PC-3 (cell line): Measurements from ENCODE around the gene NDEL1. TPM values are rescaled to one million over a fixed set of nuclear protein-coding genes. Genes with fewer than 3 reads are reported as not detected.

Experiments used
- ATAC-seq: fragments of 200-7000 bp; cut with Tn5 transposase; 2 replicates; pipeline ENCODE4 v1.9.1; 2020; ENCODE audit warnings: mild to moderate bottlenecking, moderate library complexity
- BruUV-seq: library from RNA; stranded (reverse); fragments of 400-500 nt; replicated peaks from 2 replicates; lab custom pipeline; 2021; lab: Mats Ljungman, UMichigan
- CTCF ChIA-PET: fragments of 300-600 bp; sonication (Branson Sonifier 250); formaldehyde crosslinking; loops from one replicate; lab custom pipeline; 2022; ENCODE audit warnings: antibody characterized with exemption; lab: Charles Lee
- POLR2A ChIA-PET: fragments of 300-600 bp; sonication (Branson Sonifier 250); formaldehyde crosslinking; loops from one replicate; lab custom pipeline; 2022; ENCODE audit warnings: antibody characterized with exemption; ENCODE audit not compliant: unreplicated experiment; lab: Charles Lee
- DNase-seq: peaks from one replicate; pipeline ENCODE4 v3.0.0-alpha.2; 2015
- H2AFZ ChIP-seq: fragments of 300-600 bp; sonication (generic); 2 replicates; pipeline ENCODE4 v1.6.0; 2016; ENCODE audit warnings: antibody characterized with exemption, low read length
- H3F3A ChIP-seq: fragments of 300-600 bp; sonication (generic); one replicate; pipeline ENCODE4 v1.6.0; 2017; ENCODE audit warnings: antibody characterized with exemption, low read length, control low read depth, mild to moderate bottlenecking; ENCODE audit not compliant: unreplicated experiment
- H3K27ac ChIP-seq: fragments of 300-600 bp; sonication (generic); 2 replicates; pipeline ENCODE4 v1.5.1; 2016; ENCODE audit warnings: mild to moderate bottlenecking, low read length
- H3K27me3 ChIP-seq: fragments of 300-600 bp; sonication (generic); 2 replicates; pipeline ENCODE4 v1.6.1; 2016; ENCODE audit warnings: low read length, mixed read lengths
- H3K36me3 ChIP-seq: fragments of 300-600 bp; sonication (generic); 2 replicates; pipeline ENCODE4 v1.6.1; 2016; ENCODE audit warnings: low read depth, mixed run types, low read length, mixed read lengths
- H3K4me1 ChIP-seq: fragments of 300-600 bp; sonication (generic); 2 replicates; pipeline ENCODE4 v1.5.1; 2016; ENCODE audit warnings: low read length; ENCODE audit not compliant: insufficient read depth
- H3K4me2 ChIP-seq: fragments of 300-600 bp; sonication (generic); 2 replicates; pipeline ENCODE4 v1.6.0; 2016; ENCODE audit warnings: low read length
- H3K4me3 ChIP-seq: fragments of 300-600 bp; sonication (generic); 2 replicates; pipeline ENCODE4 v1.5.1; 2016; ENCODE audit warnings: mild to moderate bottlenecking, low read length, mixed read lengths
- H3K79me2 ChIP-seq: fragments of 300-600 bp; sonication (generic); 2 replicates; pipeline ENCODE4 v1.6.1; 2017; ENCODE audit warnings: low read length, mixed read lengths
- H3K9ac ChIP-seq: fragments of 300-600 bp; sonication (generic); 2 replicates; pipeline ENCODE4 v1.6.0; 2016; ENCODE audit warnings: mild to moderate bottlenecking, low read length
- H3K9me2 ChIP-seq: fragments of 300-600 bp; sonication (generic); replicated peaks from 2 replicates; pipeline ENCODE4 v1.6.1; 2016; ENCODE audit warnings: mixed run types, low read length, mixed read lengths
- H3K9me3 ChIP-seq: fragments of 300-600 bp; sonication (generic); 2 replicates; pipeline ENCODE4 v1.6.1; 2016; ENCODE audit warnings: low read length, mixed read lengths
- H4K20me1 ChIP-seq: fragments of 300-600 bp; sonication (generic); 2 replicates; pipeline ENCODE4 v1.6.1; 2016; ENCODE audit warnings: low read length, mixed read lengths
- EZH2 ChIP-seq: fragments of 300-600 bp; sonication (generic); IDR thresholded peaks from one replicate; pipeline ENCODE4 v1.6.1; 2017; ENCODE audit warnings: antibody characterized with exemption, mild to moderate bottlenecking, low read length; ENCODE audit not compliant: unreplicated experiment
- EZH2phosphoT487 ChIP-seq: fragments of 300-600 bp; sonication (generic); IDR thresholded peaks from 2 replicates; pipeline ENCODE4 v1.6.1; 2018; ENCODE audit warnings: mild to moderate bottlenecking, antibody characterized with exemption, low read length, borderline replicate concordance
- intact Hi-C: fragments of 100-400 bp; cut with micrococcal nuclease; formaldehyde crosslinking; loops from 2 replicates; pipeline ENCODE4 v1.9.0; 2023
- total RNA-seq: library from RNA; depleted of rRNA; stranded (reverse); fragments of >200 nt; gene quantifications from 2 replicates; pipeline ENCODE4 v1.2.3, GENCODE V29; 2014
- TF ChIP-seq, protein P1 (sequence below): fragments of 300-600 bp; sonication (generic); conservative IDR thresholded peaks from 2 replicates; pipeline ENCODE4 v1.5.1; 2017; ENCODE audit warnings: antibody characterized with exemption, low read depth, mild to moderate bottlenecking, low read length

The NDEL1 gene
- total RNA-seq, 1 experiment from 2014 or later, result 32.7 TPM

DNA sequence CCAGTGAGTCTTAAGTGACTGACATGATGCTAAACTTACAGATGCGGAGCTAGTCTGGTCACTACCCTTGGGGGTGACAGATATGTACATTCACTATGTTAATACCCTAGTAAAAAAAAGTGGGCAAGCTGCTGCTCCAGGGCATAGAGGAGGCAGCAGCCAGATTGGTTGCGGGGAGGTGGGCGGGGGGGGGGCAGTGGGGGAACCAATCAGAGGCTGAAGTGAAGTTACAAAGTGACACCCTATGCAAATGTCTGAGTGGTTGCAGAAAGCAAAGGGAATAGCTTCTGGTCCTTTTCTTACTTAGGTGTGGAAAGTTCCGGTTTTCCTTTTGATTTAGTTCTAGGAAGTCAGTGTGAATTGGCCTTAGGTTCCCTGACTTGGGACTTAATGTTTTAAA, 12.1 kb downstream of the NDEL1 start:
- H3K4me1 ChIP-seq, result no peaks in the 10 kb centered on the region
- no peak overlapping the region for H3K9ac ChIP-seq
- H3K4me2 ChIP-seq, result no peak overlapping the region
- ChIA-PET CTCF (no interaction called here), POLR2A (no interaction called here)
- ATAC-seq (no peak), DNase-seq (no peak)
- no peaks in the 10 kb centered on the region; the same call in 1 of the 2 replicates for H4K20me1 ChIP-seq
- H3K27me3 ChIP-seq, result no peaks in the 10 kb centered on the region
- no peaks in the 10 kb centered on the region for H3K9me3 ChIP-seq
- intact Hi-C loops, result no loop called here
- H3K36me3 ChIP-seq, result peaks cover 36% of the 10 kb centered on the region
- TF ChIP-seq, protein P1, sequence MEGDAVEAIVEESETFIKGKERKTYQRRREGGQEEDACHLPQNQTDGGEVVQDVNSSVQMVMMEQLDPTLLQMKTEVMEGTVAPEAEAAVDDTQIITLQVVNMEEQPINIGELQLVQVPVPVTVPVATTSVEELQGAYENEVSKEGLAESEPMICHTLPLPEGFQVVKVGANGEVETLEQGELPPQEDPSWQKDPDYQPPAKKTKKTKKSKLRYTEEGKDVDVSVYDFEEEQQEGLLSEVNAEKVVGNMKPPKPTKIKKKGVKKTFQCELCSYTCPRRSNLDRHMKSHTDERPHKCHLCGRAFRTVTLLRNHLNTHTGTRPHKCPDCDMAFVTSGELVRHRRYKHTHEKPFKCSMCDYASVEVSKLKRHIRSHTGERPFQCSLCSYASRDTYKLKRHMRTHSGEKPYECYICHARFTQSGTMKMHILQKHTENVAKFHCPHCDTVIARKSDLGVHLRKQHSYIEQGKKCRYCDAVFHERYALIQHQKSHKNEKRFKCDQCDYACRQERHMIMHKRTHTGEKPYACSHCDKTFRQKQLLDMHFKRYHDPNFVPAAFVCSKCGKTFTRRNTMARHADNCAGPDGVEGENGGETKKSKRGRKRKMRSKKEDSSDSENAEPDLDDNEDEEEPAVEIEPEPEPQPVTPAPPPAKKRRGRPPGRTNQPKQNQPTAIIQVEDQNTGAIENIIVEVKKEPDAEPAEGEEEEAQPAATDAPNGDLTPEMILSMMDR, result no peak
- TF ChIP-seq EZH2phosphoT487 (no peak), EZH2 (no peak)
- H2AFZ ChIP-seq, result no peak overlapping the region
- BruUV-seq, result no TSS peak
- H3F3A ChIP-seq, result no peaks in the 10 kb centered on the region
- H3K27ac ChIP-seq, result no peak overlapping the region
- H3K4me3 ChIP-seq, result no peak overlapping the region
- H3K9me2 ChIP-seq, result no peaks in the 10 kb centered on the region
- peaks cover 13% of the 10 kb centered on the region for H3K79me2 ChIP-seq

DNA sequence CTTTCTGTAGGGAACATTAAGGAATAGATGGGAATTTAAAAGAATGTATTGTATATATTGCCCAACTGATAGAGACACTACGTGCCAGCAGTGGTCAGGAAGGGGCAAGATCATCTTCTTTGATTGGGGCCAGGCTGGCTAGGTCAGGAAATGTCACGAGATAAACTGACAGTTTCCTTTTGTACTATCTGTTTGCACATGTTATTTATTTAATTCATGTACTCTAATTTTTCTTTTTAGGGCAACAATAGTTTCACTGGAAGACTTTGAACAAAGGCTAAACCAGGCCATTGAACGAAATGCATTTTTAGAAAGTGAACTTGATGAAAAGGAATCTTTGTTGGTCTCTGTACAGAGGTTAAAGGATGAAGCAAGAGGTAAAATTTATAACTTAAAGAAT, 12.6 kb downstream of the NDEL1 start:
- Histone ChIP-seq H3K4me1 (no peaks in the 10 kb centered on the region), H3K9me2 (no peaks in the 10 kb centered on the region), H2AFZ (no peak overlapping the region), H3K9ac (no peak overlapping the region), H3K27me3 (no peaks in the 10 kb centered on the region), H3K27ac (no peak overlapping the region), H3K79me2 (peaks cover 8% of the 10 kb centered on the region), H3K4me2 (no peak overlapping the region), H3F3A (no peaks in the 10 kb centered on the region), H3K36me3 (peaks cover 41% of the 10 kb centered on the region), H4K20me1 (no peaks in the 10 kb centered on the region; the same call in 1 of the 2 replicates), H3K4me3 (no peak overlapping the region), H3K9me3 (no peaks in the 10 kb centered on the region)
- no peak for TF ChIP-seq EZH2phosphoT487
- TF ChIP-seq EZH2, result no peak
- TF ChIP-seq, protein P1, result no peak
- ATAC-seq (no peak), DNase-seq (no peak)
- BruUV-seq, result no TSS peak
- CTCF ChIA-PET, result no interaction called here
- intact Hi-C loops, result no loop called here
- POLR2A ChIA-PET, result no interaction called here

DNA sequence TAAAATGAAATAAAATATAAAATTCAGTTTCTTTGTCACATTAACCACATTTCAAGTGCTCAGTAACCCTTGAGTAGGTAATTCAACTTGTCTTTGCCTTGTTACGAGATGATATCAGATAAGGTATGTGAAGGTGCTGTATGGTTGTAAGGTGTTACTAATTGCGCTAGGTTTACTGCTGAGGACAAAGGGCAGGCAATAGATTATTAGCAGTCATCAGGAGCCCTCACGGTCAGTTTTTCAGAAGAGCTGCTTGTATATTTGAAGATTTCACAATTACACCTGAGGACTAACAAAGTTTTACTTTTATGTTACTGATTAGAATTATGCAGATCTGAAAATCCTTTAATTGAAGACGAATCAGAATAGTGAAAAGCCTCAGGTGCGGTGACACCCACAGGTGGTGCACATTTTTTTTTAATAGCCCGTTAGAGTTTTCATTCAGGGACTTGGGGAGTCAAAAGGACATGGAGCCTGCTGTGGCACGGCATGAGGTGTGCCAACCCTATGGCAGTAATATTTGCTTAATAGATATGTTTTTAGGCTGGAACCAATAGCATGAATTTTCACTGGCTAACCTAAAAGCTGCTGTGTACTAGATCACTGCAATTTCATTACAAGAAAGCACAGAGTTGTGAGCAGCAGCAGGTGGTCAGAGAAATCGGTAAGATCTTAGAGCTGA, 16.4 kb downstream of the NDEL1 start:
- intact Hi-C loops, result no loop called here

More for the DNA sequence above, 16.4 kb downstream of the NDEL1 start:
- no peak for TF ChIP-seq EZH2phosphoT487
- TF ChIP-seq, protein P1, result no peak
- TF ChIP-seq EZH2, result no peak
- no peaks in the 10 kb centered on the region for H3K9me2 ChIP-seq
- no peak for ATAC-seq
- no peak overlapping the region for H3K27ac ChIP-seq
- H3K4me1 ChIP-seq, result no peaks in the 10 kb centered on the region
- DNase-seq, result no peak
- H3K27me3 ChIP-seq, result no peaks in the 10 kb centered on the region
- H2AFZ ChIP-seq, result no peak overlapping the region
- H4K20me1 ChIP-seq, result no peaks in the 10 kb centered on the region
- no peak overlapping the region for H3K4me2 ChIP-seq
- H3K36me3 ChIP-seq, result peaks cover 41% of the 10 kb centered on the region
- H3K79me2 ChIP-seq, result no peaks in the 10 kb centered on the region
- no TSS peak for BruUV-seq
- H3K9ac ChIP-seq, result no peak overlapping the region
- H3K9me3 ChIP-seq, result no peaks in the 10 kb centered on the region
- no peak overlapping the region for H3K4me3 ChIP-seq
- H3F3A ChIP-seq, result no peaks in the 10 kb centered on the region
- POLR2A ChIA-PET, result no interaction called here
- CTCF ChIA-PET, result no interaction called here
